HG02885 (cell line): ENCODE measurements around the gene RLN2.

Experiments
- ATAC-seq: cut with Tn5 transposase; IDR thresholded peaks from one replicate; pipeline ENCODE4 v1.9.1; 2021; ENCODE audit warnings: mild to moderate bottlenecking; ENCODE audit not compliant: unreplicated experiment, poor library complexity

Gene RLN2

DNA sequence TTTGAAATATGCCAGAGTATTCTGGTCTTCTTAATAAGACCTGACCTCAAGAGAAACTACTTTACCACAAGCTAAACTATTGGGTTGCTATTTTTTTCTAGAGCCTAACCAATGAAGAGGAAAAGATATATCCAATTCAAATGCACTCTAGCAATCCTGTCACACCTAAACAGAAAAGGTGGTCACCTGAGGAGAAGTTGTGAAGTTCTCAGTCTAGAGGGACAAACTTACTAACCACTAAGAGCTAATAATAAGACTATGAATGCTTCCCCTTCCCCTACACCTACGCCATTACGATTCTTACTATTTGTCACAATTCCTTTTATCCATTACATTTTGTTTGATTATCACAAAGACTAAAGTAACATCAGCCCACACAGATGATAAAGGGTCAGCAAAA is 29.7 kb downstream of the RLN2 start:
- ATAC-seq, result peak; percentile 62

DNA sequence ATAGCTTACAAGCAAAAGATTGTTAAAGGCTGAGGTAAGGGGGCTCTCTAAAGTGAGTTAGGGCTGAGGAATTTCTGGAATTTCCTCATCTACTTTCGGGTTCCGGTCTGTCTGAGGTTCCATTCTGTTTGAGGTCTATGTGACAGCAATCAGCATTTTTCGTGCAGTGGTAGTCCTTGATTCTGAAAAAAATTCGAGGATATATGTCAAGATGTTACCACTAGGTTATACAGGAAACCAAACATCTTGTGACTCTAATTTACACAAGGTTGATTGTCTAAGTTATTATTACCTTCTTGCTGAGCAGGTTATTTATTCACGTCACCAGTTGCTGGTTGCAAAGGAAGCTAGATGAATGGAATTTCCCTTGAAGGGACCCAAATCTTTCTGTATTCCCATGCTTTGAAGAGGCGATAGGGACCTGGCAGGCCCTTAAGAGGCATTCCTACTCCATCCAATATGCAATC is 35.2 kb downstream of the RLN2 start:
- ATAC-seq, result no peak

DNA sequence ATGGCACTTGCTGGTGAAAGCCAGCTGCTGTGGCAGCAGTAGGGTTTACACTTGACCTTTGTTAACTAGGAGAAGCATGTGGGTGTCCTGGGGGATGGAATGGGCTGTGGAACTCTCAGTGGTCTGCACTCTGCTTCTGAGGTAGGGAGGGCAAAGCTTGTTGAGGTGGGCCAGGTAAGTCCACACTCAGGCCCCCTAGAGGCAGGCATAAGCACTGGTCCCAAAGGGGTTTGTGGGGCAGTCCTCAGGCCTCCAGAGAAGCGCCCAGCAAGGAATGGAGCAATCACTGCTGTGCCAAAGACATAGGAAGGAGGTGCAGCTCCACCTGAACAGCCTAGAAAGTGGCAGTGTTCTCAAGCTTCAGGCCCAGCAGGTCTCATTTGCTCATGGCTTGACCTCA is 38.6 kb downstream of the RLN2 start:
- ATAC-seq, result no peak

DNA sequence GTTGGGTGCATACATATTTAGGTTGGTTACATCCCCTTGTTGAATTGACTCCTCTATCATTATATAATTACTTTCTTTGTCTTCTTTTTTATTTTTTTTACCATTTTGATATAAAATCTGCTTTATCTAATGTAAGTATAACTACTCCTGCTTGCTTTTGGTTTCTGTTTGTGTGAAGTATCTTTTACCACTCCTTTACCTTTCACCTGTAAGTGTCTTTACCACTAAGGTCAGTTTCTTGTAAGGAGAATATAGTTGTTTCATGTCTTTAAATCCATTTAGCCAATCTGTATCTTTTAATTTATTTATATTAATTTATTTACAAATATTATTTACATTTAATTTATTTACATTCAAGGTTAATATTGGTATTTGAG is 40.3 kb downstream of the RLN2 start:
- no peak for ATAC-seq

DNA sequence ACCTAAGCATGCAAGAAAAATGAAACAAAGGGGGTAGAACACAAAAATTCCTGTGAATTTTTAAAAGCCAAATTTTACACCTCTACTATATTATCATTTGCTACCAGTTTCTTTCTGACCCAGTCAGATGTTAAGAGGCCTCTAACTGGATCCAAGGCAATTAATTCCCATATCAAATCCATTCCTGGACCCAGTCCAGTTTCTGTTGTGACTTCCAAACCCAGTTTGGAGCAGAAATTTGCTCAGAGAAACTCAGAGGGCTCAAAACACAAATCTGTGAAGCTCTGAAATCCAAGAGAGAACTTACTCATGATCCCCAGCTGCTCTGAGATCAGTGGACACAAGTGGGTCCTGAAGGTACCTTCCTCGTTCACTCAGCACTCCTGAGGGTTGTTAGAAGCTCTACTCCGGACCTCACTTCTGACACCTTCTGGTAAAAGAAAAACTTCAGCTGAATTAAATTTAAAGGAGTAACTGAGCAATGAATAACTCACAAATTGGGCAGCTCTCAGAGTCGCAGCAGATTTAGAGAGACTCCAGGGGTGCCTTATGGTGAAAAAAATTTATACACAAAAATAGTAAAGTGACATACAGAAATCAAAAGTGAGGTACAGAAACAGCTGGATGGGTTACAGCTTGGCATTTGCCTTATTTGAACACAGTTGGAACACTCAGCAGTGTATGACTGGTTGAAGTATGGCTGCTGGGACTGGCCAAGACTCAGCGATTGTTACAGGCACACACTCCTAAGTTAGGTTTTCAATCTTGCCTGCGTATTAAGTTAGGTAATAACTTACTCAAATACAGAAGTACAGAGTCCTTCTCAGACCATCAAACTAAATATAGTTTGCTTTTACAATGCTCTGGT is 40.9 kb downstream of the RLN2 start:
- ATAC-seq, result no peak
